Measurements from ENCODE around the gene KDM5A. TPM values are rescaled to one million over a fixed set of nuclear protein-coding genes. Genes with fewer than 3 reads are reported as not detected.

The KDM5A gene
- total RNA-seq, 2 donors from 2014 or later, result 19.3 to 20.9 TPM

DNA sequence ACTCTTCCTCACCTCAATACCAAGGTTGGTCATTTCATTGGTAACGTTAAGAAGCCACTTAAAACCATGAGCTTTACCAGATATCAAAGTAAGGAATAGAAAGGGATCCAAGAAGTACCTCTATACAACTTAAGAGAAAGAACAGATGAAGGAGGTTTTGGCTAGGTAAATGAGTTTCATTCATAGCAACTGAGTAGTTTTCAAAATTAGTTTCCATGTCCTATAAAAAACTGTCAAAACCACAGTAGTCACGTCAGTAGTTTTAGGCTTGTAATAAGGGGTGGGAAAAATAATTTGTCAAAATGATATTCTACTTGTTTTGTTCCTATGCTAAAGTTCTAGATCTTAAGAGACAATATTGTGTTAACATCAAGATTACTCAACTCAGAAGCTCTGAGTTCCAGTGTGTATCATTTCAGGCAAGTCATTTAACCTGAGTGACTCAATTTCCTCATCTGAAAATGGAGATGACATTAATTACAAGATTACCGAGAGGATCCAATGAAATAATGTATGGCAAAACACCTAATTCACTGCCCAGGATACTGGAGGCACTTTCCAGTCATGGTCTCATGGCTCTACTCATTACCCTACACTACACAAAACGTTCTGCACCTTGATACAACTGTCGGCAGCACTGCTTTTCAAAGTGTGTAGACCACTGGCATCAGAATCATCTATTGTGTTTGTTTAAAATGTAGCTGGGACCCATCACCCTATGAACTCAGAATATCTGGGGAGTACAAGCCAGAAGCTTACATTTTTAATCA lies 102.4 kb downstream of the KDM5A start:
- Histone ChIP-seq H3K27ac (no peak overlapping the region), H3K9me3 (no peaks in the 10 kb centered on the region), H3K4me1 (peaks cover 0 to 8% of the 10 kb centered on the region in 2 donors), H3K27me3 (no peaks in the 10 kb centered on the region), H3K36me3 (peaks cover 29% of the 10 kb centered on the region), H3K4me3 (no peak overlapping the region)
- no peak for DNase-seq (ENCODE audit: low spot score)
- no peak for TF ChIP-seq CTCF (IDR thresholded peaks at IDR 0.05)

GRCh38 chr12:278046-278445 lies 111.1 kb downstream of the KDM5A start:
- H3K27ac ChIP-seq, result no peak overlapping the region
- H3K9me3 ChIP-seq, result no peaks in the 10 kb centered on the region
- H3K36me3 ChIP-seq, result peaks cover 6% of the 10 kb centered on the region
- no peak for DNase-seq (ENCODE audit: low spot score)
- H3K4me3 ChIP-seq, result no peak overlapping the region
- TF ChIP-seq CTCF (IDR thresholded peaks at IDR 0.05), result no peak
- no peaks in the 10 kb centered on the region for H3K4me1 ChIP-seq
- no peaks in the 10 kb centered on the region for H3K27me3 ChIP-seq

GRCh38 chr12:275812-276211 lies 113.3 kb downstream of the KDM5A start:
- Histone ChIP-seq H3K36me3 (no peaks in the 10 kb centered on the region), H3K9me3 (no peaks in the 10 kb centered on the region), H3K4me3 (no peak overlapping the region), H3K27ac (no peak overlapping the region), H3K4me1 (no peaks in the 10 kb centered on the region), H3K27me3 (no peaks in the 10 kb centered on the region)
- no peak for TF ChIP-seq CTCF (IDR thresholded peaks at IDR 0.05)
- no peak for DNase-seq (ENCODE audit: low spot score)

DNA sequence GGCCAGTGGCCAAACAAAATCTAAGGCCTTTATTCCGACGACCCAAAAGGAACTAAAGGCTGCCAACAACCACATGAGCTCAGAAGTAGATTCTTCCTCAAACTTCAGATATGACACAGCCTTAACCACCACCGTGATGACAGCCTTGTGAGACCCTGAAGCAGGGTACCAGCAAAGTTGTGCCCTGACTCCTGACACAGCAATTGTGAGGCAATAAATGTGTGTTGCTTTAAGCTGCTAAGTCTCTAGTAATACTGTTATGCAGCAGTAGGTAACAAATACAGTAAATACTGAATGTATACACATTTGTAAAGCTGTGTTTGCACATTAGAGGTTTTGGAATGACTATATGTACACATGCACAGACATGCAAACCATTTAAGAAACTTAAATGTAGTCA lies 115.7 kb downstream of the KDM5A start:
- H3K36me3 ChIP-seq, result no peaks in the 10 kb centered on the region
- H3K4me3 ChIP-seq, result no peak overlapping the region
- TF ChIP-seq CTCF (IDR thresholded peaks at IDR 0.05), result no peak
- no peak overlapping the region for H3K27ac ChIP-seq
- H3K4me1 ChIP-seq, result peaks cover 0 to 14% of the 10 kb centered on the region in 2 donors
- no peaks in the 10 kb centered on the region for H3K27me3 ChIP-seq
- no peaks in the 10 kb centered on the region for H3K9me3 ChIP-seq
- no peak for DNase-seq (ENCODE audit: low spot score)

- H3K27me3 ChIP-seq, result no peaks in the 10 kb centered on the region
- TF ChIP-seq CTCF (IDR thresholded peaks at IDR 0.05), result no peak
- no peaks in the 10 kb centered on the region for H3K9me3 ChIP-seq
- H3K36me3 ChIP-seq, result no peaks in the 10 kb centered on the region
- peaks cover 0 to 19% of the 10 kb centered on the region in 2 donors for H3K4me1 ChIP-seq
- no peak overlapping the region for H3K27ac ChIP-seq
- DNase-seq (ENCODE audit: low spot score), result no peak
- no peak overlapping the region for H3K4me3 ChIP-seq
Measured at GRCh38 chr12:272942-273341, 116.2 kb downstream of the KDM5A start.

- no peak for TF ChIP-seq CTCF (IDR thresholded peaks at IDR 0.05)
- Histone ChIP-seq H3K9me3 (no peaks in the 10 kb centered on the region), H3K27ac (no peak overlapping the region), H3K36me3 (no peaks in the 10 kb centered on the region), H3K27me3 (no peaks in the 10 kb centered on the region), H3K4me3 (no peak overlapping the region), H3K4me1 (peaks cover 0 to 28% of the 10 kb centered on the region in 2 donors)
- DNase-seq (ENCODE audit: low spot score), result no peak
Measured at GRCh38 chr12:271161-271560, 118.0 kb downstream of the KDM5A start.
